Stimulated activated CD4-positive, alpha-beta T cell treated with anti-CD3 and anti-CD28 coated beads, Interleukin-15, amount 100 ng/mL, for 24 hours (primary cell): ENCODE data around the gene TLCD3B.
"Not testable (repeated sequence)": the region's sequence is repeated elsewhere in the genome, so short reads cannot be mapped to it uniquely, and the experiment has no call there.

ENCODE experiments used
- DNase-seq: peaks from one replicate; pipeline ENCODE4 v3.0.0-alpha.2; 2020

The TLCD3B gene

DNA sequence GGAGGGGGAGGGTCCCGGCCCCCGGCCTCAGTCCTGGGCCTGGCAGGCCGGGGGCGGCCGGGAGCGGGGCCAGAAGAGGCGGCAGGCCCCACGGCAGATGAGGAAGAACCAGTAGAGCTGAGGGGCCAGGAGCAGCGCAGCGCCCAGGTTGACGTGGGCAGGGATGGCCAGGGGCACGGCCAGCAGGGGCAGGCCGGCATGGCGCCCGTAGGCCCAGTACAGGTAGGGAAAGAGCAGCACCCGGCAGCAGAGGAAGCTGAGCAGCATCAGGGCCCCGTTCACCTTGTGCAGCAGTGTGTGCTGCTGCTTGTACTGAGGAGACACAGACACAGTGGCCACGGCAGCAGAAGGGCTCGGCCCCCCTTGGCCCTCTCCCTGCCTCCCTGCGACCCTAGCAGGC is 5.9 kb downstream of the TLCD3B start:
- DNase-seq, result no peak

DNA sequence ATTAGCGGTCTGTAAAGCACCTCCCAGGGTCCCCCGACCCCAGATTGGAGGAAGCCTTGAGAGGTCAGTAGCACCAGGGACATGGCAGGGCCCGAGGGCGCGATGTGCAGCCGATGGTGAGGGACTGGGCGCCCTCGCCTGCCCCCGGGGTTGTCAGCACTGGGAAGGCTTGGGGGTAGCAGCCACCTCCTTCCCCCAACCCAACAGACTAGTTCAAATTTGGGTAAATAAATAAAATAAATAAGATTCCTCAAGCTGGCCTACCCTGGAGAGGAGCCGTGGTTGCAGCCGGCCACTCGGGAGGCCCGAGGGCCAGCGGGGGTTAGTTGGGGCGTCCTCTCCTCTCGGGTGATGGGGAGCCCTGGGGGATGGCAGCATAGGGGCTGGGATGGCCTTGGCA is 6.6 kb downstream of the TLCD3B start:
- no peak for DNase-seq

DNA sequence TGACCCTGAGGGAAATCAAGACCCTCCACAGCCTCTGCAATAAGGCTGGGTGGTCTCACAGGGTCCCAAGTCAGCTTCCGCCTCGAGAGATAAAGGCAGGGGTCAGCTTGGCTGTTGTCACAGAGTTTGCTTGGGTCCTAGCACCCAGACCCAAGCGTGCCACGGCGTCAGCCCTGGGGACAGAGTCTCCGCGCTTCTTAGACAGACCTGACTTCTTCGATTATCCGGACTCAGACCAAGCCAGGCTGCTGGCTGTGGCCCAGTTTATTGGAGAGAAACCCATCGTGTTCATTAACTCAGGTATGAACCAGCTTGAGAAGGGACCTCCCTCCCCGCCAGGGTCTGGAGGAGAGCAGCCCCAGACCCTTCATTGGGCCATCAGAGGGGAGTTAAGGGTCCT is 7.5 kb downstream of the TLCD3B start:
- no peak for DNase-seq

DNA sequence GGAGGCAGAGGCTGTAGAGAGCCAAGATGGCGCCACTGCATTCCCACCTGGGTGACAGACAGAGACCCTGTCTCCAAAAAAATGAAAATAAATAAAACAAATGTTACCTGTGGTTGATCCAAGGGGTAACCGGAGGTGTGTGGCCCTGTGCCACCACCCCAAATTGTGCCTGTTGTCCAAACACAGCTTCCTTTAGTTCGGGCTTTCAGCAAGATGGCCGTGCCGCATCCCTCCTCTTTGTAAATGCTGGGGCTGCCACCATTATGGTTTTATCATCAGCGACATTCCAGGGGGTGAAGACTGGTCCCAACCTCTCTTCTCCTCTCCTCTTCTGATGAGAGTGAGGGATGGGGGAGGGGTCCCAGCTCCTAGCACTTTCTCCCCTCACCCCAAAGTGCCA is 8.2 kb downstream of the TLCD3B start, which contains the start of gene C16orf92:
C16orf92 (plus strand) TSS at position 312 of the 400 bp plus-strand sequence. CDS start 143 bp downstream, outside the sequence.
- no peak for DNase-seq

DNA sequence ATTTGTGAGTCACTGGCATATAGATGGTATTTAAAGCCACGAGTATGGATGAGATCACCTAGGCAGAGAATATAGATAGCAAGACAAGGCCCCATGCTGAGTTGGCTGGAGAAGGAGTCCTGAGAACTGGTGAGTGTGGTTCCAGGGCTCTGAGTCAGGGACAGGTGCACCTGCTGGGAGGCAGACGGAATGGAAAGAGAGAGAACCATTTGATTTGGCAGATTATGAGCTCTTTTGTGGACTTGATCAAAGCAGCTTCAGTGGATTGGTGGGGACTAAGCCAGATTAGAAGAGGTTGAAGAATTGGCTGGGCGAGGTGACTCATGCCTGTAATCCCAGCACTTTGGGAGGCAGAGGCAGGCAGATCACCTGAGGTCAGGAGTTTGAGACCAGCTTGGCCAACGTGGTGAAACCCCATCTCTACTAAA is 12.3 kb downstream of the TLCD3B start:
- no peak for DNase-seq

DNA sequence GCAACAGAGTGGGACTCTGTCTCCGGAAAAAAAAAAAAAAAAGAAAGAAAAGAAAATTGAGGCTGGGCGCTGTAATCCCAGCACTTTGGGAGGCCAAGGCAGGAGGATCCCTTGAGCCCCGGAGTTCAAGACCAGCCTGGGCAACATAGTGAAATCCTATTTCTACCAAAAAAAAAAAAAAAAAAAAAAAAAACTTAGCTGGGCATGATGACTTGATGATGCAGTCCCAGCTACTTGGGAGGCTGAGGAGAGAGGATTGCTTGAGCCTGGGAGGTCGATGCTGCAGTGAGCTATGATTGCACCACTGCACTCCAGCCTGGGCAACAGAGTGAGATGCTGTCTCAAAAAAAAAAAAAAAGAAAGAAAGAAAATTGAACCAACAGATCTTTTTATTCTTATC is 13.1 kb downstream of the TLCD3B start:
- DNase-seq, result not testable (repeated sequence)

DNA sequence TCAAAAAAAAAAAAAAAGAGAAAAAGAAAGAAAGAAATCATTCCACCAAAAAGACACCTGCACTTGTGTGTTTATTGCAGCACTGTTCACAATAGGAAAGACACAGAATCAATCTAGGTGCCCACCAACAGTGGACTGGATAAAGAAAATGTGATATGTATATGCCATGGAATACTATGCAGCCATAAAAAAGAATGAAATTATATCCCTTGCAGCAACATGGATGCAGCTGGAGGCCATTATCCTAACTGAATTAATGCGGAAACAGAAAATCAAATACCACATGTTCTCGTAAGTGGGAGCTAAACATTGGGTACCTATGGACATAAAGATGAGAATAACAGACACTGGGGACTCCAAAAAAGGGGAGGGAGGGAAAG is 13.8 kb downstream of the TLCD3B start:
- no peak for DNase-seq

DNA sequence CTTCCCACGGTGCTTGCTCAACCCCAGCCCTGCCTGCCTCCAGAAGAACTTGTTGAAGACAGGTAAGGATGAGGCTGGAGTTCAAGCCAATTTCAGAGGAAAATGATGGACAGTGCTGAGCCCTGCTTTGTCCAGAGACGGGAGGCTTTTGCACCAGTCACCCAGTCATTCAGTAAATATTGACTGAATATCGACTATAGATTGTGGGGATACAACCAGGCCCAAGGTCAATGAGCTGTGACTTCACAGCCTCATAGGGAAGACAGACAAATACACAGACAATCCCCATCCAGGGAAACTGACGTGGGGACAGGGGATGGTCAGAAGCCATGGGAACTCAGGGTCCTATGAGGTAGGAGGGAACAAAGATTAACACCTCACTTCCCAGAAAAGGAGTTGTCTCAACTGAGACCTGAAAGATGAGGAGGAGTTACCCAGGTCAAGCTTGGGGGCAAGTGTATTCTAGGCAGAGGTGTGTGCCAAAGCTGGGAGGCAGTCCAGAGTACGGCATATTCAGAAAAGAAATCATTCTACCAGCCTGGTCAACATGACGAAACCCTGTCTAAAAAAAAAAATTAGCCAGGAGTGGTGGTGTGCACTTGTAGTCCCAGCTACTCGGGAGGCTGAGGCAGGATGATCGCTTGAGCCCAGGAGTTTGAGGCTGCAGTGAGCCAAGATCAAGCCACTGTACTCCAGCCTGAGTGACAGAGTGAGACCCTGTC is 14.4 kb downstream of the TLCD3B start:
- DNase-seq, result no peak

DNA sequence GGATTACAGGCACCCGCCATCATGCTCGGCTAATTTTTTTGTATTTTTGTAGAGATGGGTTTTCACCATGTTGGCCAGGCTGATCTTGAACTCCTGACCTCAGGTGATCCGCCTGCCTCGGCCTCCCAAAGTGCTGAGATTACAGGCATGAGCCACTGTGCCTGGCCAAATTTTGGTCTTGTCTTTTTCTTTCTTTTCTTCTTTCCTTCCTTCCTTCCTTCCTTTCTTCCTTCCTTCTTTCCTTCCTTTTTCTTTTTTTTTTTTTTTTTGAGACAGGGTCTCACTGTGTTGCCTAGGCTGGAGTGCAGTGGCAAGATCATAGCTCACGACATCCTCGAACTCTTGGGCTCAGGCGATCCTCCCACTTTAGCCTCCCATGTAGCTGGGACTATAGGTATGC is 15.6 kb downstream of the TLCD3B start:
- DNase-seq, result not testable (repeated sequence)

DNA sequence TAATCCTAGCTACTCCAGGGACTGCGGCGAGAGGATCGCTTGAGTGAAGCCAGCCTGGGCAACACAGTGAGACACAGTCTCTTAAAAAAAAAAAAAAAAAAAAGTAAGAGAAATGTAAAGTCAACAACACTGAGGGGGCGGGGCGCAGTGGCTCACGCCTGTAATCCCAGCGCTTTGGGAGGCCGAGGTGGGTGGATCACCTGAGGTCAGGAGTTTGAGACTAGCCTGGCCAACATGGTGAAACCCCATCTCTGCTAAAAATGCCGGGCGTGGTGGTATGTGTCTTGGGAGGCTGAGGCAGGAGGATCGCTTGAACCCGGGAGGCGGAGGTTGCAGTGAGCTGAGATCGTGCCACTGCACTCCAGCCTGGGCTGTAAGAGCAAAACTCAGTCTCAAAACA is 18.5 kb downstream of the TLCD3B start:
- DNase-seq, result not testable (repeated sequence)

DNA sequence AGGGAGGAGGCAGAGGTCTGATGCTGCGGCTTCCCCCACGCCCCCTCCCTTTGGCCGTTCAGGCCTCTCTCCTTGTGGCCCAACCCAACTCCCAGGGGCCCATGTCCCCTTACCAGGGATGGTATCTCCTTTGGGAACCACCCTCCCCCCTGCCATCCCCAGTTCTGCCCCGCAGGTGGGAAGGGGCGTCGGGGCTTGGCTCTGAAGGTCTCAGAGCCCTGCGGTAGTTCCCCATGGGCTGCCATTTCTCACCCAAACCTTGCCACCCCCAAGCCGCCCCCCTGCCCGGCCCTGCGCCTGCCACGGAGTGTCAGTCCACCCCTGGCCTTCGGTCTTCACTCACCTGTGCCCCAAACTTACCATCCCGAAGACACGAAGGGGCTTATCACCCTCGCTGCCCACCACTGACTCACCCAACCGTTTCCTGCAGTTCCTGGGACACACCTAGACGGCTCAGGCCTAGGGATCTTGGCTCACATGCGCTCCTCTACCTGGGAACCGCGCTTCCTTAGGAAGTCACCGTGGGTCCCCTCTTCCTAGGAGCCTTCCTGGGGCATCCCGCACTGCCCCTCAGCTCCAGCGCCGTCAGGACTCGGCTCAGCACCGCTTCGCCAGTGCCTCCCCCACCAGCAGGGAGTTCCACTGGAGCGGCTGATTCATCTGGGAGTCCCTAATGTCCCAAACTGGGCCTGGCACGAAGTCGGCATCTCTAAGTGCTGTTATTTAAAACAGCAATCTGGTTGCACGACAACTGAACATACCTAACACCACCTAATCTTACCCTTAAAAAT is 19.2 kb downstream of the TLCD3B start:
- no peak for DNase-seq

DNA sequence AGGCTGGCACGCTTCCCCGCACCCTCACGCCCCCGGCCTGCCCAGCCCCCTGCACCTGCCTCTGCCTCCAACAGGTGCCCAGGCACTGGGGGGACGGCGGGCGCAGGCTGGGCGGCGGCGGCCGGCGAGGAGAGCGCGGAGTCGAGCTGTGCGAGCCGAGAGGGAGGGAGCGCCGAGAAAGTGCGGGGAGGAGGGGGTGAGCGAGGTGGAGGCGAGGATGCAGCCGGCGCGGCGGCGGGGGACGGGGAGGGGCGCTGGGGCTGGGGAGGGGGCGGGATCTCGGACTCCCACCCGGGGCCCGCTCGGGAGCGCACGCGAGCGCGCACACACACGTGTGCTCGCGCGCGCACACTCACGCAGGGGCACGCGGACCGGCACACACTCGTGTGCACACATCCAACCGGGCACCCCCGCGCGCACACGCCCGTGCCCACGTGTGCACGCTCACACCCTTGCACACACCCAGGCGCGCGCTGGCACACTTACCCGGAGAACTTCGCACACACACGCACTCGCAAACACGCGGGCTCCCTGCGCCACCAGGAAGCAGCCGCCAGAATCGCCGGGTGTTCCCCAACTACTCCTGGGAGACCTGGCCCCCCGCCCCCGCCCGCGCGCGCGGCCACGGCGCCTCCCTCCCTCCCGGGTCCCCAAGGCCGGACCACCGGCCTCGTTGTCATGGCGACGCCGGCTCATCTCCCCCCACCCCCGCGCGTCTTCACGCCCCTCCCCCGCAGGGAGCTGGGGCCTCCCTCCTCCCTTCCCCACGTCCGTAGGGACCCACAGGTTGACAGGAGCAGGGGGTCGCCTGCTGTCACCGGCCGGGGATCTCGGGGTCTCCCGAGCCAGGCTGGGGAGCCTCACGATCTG is 20.0 kb downstream of the TLCD3B start, which contains the start of gene DOC2A:
DOC2A (minus strand) TSS at position 184 of the 870 bp plus-strand sequence. CDS start 805 bp downstream, outside the sequence.
- peak; percentile 62 for DNase-seq

DNA sequence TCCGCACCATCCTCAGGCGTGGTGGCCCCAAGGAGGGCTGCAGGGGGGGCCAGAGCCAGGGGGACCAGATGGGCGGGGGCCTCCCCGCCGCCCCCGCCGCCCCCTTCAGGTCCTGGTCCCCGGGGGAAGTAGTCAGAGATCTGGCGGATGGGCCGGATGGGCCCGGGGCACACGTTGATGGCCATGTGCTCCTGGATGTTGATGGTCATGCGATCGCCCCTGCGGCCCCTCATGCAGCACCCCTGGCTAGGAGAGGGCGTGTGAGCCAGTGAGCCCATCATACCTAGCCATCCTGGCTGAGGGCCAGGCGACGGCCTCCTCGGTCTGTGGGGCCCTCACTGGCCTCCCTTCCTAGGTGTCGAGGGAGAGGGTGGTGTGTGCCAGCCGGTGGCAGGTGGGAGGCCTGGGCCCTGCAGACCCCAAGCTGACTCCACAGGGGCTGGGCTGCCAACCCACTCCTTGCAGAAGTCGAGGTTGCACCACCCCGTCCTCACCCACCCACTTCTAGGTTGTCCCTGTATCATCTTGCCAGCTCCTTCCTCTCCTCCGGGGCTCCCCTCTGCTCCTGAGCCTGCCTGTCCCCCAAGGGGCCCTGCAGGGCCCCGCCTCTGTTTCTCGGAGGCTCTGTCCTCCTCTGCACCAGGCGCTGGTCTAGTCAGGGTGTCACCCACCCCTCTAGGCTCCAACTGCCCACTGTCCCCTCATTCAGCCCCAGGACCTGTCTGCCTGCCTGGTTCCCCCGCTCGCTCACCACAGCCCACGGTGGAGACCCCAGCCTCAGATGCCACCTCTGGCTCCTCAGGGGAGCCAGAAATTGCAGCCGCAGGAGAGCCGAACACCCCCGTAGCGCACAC is 20.9 kb downstream of the TLCD3B start:
- DNase-seq, result no peak

DNA sequence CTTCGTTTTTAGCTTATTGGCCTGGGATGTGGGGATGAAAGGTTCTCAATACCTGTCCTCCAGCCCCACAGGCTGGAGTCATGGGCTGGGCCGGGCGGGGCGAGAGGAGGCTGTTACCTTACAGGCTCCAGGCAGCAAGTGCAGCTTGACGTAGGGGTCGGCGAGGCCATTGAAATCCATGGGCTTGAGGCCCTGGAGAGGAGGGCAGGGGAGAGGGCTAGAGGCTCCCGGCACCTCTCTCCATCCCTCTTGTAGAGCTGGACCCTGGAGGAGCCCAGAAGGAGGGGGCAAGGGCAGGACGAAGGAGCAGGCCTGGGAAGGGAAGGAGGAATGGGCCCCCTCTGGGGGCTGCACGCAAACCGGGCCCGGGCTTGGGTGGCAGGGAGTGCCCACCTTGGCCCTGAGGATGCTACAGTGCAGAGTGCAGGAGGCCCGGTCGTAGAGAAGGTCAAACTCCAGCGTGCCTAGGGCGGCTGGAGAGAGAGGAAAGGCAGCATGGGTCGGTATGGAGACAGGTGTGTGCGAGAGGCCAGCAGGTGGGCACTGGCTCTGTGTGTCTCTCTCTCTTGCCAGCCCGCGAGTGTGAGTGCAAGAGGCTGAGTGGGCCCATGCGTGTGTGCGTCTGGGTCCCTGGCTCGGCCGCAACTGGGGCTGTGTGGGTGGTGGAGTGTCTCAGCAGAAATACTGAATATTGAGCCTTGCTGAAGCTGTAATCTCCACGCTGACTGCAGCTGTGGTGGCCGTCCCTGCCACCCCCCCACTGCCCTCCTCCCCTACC is 21.8 kb downstream of the TLCD3B start:
- DNase-seq, result no peak

DNA sequence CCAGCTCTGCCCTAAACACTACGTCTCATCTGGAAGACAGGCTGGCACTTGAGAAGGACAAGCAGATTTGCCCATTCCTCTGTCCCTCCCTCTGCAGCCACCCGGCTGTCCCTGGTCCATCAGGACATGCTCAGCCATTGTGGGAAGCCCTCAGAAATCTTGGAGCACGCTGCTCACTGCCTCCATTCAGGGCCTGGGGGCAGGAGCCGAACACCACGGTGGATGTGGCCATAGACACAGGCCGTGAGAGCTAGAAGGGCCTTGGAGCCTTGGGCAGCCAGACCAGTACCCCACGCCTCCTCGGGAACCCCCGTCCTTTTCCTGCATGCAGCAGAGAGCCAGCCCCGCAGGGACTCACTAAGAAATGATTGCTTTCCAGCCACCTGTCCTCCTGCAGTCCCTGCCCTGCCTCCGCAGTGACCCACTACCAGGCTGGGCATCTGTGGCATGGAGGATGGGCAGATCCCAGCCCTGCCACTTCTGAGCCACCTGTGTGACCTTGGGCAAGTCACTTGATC is 23.6 kb downstream of the TLCD3B start:
- DNase-seq, result no peak

DNA sequence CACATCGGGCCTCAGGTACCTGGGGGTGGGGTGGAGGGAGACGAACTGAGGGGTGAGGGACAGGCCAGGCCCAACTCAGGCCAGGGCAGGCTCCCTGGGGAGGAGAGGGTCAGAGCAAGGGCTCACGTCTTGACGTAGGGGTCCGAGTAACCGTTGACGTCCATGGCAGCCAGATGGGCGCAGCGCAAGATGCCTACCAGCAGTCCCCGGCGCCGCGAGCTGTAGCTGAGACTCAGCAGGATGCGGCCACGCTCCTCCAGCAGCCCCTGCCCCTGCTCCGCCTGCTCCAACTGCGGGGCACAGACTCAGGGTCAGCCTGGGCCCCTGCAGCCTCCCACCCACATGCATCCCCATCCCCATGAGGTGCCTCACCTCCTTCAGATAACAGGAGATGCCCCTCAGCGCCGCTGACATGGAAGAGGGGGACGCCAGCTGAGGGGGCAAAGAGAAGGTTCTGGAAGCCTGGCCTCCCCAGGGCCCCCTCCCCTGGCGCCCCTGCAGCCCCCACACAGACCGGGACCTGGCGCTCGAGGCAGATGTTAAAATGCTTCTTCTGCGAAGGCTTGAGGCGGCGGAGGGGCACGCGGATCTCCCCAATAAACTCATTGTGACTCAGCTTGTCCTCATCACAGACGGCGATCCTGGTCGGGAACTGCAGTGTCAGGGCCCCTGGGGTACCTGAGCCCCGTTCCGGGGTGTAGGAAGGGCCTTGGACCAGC is 24.3 kb downstream of the TLCD3B start:
- no peak for DNase-seq

DNA sequence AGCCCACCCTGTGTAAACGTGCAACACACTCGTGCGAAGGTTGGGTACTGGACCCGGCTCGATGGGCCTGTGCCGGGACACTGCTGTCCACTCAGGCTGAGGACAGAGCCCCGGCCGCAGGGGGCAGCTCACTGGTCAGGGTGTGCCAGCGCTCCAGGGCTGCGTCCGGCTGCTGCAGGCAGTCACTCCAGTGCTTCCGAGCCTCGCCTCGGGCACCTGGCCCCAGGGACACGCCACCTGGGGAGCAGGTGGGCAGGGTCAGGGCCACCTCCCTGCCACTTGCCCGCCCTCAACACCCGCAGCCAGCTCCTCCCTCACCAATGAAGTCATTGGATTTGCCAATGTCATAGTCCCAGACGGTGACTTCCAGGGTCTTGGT is 25.0 kb downstream of the TLCD3B start:
- no peak for DNase-seq

DNA sequence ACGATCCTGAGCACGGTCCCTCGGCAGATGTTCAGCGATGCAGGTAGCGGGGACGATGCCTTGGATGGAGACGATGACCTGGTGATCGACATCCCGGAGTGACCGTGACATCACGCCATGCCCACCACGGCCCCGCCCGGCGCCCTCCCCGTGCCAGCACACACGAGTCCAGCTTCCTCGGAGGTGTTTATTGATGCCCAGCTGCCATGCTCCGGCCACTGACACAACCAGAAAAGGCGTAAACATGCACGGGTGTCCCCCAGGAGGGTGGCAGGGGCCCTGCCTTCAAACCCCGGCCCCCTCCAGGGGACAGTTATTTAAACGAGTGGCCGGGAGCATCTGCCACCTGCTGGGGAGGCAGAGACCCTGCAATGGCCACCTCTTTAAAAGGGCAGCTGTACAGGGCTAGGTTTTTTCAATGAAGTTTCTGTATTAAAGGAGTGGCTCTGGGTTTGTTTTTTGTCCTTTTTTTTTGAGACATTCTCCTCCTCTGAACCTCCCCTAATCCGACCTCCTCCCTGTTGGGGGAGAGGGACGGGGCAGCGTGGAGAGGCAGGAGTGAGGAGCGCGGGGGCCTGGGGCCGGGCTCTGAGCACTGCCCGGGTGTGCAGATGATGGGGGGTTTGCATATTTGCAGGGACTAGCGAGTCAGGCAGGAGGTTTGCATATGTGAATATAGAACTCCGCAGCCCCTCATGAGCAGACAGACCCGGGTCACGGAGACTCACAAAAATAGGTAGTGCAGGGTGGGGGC is 25.6 kb downstream of the TLCD3B start:
- DNase-seq, result peak; percentile 55

DNA sequence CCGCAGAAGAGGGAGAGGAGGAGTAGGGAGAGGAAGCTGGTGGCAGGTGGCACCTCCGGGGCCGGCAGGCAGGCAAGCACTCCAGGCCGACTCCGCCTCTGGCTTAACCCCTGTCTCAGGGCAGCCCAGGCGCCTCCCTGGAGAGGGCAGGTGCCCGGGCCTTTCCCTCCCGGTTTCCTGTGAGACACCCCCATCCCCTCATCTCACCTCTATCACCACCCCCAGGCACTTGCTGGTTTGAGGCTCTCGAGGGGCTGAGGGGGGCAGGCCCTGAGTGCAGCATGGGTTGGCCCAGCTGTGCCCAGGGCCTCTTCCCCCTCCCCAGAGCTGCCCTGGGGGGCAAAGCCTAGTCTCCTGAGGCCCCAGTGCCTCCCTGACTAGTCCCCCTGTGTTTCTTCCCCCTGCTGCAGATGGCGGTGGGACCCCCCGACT is 26.2 kb downstream of the TLCD3B start:
- no peak for DNase-seq

DNA sequence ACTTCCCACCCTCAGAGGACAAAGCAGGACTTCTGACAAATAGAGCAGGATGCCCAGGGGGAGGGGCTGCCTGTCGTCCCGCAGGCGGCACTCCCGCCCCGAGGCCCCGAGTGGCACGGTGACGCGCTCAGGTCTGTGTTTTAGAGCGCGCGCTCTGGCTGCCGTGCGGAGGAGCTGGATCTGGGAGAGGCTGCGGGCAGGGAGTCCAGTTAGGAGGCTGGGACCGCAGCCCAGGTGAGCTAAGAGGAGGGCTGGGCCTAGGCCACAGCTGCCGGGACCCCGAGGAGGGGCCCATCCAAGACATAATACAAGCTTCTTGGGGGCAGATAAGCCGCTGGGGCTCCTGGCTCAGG is 26.7 kb downstream of the TLCD3B start:
- DNase-seq, result no peak
